Measurements from ENCODE around the gene THSD7B.

Gene THSD7B

DNA sequence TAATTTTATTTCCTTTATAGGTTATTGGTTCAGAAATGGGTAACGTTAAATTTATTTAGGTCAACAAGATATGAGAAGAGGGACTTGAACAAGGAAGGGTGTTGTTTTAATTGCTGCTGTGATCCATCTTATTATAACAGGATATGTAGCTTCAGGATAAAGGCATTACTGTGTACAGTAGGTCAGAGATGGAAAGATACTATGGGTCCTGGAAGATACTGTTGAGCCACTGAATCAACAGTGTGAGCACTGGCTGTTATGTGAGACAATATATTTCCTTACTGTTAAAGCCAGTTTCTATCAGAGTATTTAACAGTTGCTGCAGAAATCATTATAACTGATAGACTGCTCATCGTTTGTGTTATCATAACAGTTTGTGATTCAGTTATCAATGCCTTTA is 414.7 kb downstream of the THSD7B start:
- H3K27ac ChIP-seq = no peak overlapping the region
- no peak overlapping the region for H3K4me3 ChIP-seq

DNA sequence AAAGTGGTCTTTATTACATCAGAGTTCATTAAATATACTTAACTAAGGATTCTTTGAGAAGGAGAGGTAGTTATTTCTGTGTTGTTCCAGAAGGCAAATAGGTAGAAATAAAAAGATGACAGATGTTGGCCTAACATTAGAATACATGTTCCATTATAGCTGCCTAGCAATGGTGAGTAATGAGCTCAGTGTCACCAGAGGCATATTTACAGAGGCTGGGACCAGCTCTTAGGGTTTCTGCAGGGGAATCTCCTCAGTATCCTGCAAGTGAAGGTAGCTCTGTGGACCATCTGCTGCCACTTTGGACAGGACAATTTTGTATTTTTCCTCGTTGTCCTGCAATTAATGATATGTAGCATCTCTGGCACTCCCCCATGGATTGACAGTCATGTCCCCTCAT is 416.0 kb downstream of the THSD7B start:
- H3K4me3 ChIP-seq = no peak overlapping the region
- H3K27ac ChIP-seq = no peak overlapping the region

DNA sequence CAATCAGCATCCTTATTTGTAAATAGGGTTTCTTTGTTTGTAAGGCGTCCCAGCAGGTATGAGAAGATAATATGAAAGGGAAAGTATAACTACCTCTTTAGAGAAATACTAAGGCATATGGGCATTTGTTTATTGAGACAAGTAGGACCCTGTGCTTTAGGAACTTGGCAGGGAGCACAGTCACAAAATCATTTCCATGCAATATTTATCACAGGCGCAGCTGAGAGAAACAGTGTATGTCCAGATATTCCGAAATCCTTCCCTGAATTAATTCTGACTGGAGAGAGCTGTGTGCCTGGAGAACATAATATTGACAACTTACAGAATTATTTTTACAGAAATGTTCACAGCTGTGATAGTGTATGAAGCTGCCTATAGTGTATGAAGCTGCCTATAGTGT is 416.7 kb downstream of the THSD7B start:
- H3K27ac ChIP-seq = no peak overlapping the region
- no peak overlapping the region for H3K4me3 ChIP-seq

DNA sequence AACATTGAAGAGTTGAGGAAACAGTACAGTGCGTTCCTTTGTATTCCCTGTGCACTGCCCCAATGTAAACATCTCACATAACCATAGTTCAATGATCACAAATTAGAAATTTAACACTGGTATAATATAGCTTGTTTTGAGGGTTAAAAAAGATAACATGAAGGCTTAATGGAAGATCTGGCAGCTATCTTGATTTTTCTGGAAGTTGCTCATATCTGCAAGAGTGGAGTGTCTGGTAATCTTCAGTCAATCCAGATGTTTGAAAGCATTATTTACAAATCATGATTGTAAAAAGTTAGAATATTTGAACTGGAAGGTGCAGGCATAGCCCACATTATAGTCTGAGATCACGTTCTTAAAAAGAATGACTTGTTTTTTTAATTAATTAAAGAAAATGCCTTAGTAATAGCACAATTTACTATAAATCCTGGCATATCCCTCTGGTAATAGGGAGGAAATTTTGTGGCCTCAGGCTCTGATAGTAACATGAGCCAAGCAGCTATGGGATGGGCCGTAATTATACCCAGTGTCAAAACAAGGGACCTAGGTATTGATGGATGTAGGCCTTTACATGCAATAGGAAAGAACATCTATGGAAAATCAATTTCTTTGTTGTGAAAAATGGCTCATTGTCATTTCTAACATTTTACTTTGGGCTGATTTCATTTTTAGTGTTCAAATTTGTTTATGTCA is 418.0 kb downstream of the THSD7B start:
- Histone ChIP-seq H3K4me3 (no peak overlapping the region), H3K27ac (no peak overlapping the region)

DNA sequence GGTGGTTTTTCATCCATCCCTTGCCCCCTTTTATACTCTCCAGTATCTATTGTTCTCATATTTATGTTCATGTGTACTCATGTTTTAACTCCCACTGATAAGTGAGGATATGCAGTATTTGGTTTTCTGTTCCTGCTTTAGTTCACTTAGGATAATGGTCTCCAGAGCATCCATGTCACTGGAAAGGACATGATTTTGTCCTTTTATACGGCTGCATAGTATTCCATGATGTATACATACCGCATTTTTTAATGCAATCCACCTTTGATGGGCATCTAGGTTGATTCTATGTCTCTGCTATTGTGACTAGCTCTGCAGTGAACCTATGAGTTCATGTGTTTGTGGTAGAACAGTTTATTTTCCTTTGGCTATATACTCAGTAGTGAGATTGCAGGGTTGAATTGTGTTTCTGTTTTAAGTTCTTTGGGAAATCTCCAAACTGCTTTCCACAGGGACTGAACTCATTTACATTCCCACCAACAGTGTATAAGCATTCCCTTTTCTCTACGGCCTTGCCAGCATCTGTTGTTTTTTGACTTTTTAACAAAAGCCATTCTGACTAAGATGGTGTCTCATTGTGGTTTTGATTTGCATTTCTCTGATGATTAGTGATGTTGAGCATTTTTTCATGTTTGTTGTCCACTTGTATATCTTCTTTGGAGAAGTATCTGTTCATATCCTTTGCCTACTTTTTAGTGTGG is 420.2 kb downstream of the THSD7B start:
- H3K27ac ChIP-seq = no peak overlapping the region

DNA sequence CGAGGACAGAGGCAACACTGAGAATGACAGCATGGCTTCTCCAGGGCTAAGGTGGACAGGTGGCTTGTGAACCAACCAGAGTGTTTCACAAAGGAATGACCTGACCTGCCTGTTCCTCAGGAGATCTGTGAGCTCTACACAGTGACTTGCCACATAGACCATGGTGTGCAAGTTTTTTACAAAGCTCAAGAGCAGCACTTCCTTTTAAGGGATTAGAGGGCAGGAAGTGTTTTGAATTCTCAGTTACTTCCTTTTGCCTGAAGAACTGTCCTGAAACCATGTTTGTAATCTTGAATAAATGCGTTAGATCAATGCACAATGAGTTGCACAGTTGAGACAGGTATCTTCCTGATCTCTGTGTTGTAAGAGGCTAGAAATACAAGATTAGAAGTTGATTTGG is 421.9 kb downstream of the THSD7B start:
- H3K4me3 ChIP-seq = no peak overlapping the region

More for the DNA sequence above, 420.2 kb downstream of the THSD7B start:
- no peak overlapping the region for H3K4me3 ChIP-seq

DNA sequence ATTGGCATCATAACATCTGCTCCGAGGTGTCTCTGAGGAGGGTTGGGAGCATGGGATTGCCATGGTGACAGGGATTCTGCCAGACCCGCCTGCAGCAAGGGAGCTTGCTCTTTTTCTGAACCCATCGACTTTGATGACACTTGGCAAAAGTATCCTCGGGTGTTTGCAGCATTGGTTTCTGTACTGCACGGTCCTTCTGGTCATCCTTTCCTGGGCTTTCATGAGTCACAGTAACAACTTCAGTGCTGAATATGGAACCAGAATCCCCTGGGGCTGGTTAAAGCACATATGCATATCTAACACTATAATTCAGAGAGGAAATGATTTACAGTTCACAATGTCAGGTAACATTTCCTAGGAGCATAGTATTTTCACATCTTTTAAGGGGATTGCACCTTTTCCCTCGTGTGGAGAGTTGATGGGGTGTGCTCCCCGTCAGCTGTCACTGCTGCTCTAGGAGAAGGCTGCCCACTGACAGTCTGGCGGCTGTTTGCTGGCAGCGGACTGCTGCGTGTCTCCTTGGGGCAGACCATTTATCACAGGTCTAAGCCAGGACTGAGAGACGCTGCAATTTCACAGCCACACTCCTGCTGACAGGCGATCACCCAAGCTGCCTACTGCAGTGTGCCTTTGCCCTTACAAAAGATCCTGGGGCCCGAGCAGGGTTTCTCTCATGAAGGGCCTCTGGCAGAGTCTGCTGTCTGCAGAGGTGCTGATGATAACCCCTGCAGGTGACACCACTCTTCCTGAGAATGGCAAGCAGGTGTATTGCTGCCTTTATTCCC is 425.3 kb downstream of the THSD7B start:
- no peak overlapping the region for H3K27ac ChIP-seq
- no peak overlapping the region for H3K4me3 ChIP-seq

More for the DNA sequence above, 421.9 kb downstream of the THSD7B start:
- no peak overlapping the region for H3K27ac ChIP-seq

DNA sequence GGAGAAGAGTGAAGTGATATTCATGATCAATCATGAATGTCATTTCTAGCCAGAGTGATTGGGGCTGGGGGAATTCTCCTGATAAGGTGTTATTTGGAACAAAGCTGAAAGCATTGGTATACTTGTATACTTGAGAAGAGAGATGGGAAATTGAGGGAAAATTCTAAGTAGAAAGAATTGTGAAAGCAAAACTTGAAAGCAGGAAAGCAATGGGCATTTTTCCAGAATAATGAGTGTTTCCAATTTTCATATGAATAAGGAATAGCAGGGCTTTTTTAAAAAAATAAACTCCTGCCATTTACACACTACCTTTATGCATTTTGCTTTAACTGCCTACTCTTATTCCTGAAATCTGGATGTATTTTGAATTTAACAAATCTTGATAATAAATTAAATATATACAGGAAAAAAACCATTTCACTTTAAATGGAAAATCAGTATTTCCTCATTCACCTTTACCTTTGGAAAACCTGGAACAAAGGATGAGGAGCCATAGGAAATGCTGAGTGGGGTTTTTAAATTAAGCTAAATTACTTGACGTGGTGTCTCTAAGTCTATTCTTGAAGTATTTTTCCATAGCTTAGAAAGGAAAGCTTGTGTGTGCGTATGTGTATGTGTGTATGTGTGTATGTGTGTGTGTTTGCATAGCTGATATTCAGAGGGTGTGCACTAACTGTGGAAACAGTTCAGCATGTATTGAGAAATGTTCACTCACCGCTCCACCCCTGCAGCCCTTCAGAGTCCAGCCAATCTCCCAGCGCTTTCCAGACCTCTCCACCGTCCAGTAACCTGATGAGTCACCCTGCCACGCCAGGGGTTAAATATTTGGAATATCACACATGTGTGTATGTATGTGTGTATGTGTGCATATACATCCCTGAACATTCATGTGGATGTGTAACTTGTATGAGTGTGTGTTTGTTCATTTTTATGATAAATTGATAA is 427.3 kb downstream of the THSD7B start:
- Histone ChIP-seq H3K27ac (no peak overlapping the region), H3K4me3 (no peak overlapping the region)

DNA sequence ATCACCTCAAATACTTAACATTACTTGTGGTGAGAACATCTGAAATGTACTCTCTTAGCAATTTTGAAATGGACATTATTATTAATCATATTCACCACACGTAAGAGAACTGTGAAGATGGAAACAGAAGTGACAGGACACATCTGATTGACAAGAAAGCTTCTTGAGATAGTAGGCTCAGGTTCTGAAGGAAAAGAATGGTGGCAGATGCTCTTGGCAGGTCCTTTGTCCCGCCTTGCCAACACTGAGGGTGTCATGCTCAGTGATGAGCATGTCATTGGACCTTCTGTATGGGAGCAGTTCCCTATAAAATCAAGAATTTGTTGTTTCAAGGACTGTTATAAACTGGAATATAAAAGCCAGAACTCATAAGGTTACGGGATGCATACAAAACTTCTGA is 428.1 kb downstream of the THSD7B start:
- Histone ChIP-seq H3K27ac (no peak overlapping the region), H3K4me3 (no peak overlapping the region)

DNA sequence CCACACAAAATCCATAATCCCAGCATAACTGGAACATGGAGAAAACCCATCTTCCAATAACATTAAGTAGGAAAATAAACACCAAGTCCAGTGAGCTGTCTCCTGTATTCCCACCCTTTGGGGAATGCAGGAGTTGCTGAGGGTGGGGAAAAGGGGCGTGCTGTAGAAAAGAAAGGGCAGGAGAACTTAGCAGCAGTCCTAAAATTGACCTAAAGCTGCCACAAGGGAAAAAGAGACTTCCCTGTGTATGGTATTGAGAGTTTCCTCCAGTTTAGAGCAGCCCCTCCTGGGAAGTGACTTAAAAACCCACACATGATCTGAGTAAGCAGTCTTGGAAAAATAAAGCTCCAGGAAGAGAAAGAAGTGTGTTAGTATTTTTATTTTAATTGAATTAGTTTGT is 428.8 kb downstream of the THSD7B start:
- Histone ChIP-seq H3K27ac (no peak overlapping the region), H3K4me3 (no peak overlapping the region)

DNA sequence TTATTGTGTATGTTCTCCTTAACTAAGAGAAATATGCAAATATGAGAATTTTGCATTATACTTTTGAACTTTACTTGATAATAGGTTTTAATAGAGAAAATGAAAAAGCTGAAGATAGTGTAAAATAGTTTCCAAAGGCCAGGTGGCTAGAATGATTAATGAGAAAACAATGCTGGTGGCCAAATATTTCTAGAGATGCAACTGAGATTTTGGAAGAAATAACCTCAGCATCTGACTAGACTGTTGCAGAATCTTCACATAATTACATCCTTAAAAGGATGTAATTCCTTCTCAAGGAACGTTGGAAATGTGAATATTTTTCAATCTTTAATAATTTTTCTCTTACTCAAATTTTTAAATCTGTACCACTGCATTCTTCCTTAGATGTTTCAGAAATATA is 434.4 kb downstream of the THSD7B start:
- no peak overlapping the region for H3K27ac ChIP-seq

DNA sequence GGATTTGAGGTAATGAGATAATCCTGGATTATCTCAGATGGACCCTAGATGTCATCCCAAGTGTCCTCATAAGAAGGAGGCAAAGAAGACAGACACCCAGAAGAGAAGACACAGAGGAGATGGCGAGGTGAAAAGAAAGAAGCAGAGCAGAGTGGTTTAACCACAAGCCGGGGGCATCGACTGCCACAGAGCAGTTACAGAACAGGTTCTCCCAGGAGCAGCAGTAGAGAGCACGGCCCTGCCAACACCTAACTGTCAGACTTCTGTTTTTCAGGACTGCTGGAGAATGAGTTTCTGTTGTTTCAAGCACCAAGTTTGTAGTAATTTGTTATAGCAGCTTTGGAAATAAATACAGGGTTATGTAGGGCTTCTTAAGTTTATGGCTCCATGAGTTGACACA is 437.0 kb downstream of the THSD7B start:
- Histone ChIP-seq H3K4me3 (no peak overlapping the region), H3K27ac (no peak overlapping the region)

More for the DNA sequence above, 434.4 kb downstream of the THSD7B start:
- no peak overlapping the region for H3K4me3 ChIP-seq

DNA sequence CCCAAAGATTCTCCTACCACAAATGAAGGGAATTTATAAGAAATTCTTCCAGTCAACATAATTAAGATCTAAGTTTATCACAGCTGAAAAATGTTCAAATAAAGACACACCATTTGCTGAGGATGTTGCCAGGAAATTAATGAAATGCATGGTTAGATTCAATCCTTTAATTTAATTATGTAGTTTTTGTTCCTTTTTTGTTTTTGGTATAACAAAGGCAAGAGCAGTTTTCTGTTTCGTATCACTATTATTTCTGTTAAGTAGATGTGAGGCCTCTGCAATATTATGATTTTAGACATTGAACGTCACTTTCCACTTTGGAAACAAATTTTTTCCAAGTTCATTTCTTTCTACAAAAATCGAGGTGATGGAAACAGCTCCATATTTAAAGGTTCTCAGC is 440.0 kb downstream of the THSD7B start:
- Histone ChIP-seq H3K4me3 (no peak overlapping the region), H3K27ac (no peak overlapping the region)

DNA sequence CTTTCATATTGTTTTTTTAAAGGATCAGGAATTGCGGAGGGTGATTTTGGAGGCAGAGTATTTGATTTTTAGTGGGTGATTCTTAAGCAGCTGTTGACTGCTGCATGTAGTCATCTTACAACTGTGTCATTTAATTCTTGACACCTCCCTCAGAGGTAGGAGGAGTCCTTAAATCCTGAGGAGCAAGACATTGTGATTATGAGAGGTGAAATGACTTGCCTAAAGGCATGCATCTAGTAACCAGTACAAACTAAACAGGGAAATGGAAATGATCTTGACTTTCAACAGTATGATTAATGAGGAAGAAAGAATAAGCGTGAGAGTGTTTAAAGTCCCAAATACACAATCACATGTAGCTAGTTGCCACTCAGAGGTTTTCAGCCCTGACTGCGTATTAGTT is 440.7 kb downstream of the THSD7B start:
- Histone ChIP-seq H3K27ac (no peak overlapping the region), H3K4me3 (no peak overlapping the region)

DNA sequence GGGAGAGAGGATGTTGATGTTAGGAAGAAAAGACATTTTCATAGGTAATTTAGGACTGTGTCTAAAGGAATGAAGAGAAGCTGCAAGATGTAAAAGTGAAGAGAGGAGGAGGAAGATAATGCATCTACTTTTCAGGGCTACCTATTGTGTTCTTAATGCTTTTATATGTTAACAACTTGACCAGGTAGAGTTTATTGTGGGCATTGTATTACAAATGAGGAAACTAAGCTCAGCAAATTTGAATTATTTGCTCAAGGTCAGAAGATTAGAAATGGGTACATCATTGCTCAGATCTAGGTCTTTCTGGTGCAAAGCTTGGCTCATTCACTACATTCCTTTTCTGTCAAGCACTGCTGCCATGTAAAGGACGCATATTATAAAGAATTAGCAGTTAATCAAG is 441.7 kb downstream of the THSD7B start:
- H3K4me3 ChIP-seq = no peak overlapping the region
- H3K27ac ChIP-seq = no peak overlapping the region

DNA sequence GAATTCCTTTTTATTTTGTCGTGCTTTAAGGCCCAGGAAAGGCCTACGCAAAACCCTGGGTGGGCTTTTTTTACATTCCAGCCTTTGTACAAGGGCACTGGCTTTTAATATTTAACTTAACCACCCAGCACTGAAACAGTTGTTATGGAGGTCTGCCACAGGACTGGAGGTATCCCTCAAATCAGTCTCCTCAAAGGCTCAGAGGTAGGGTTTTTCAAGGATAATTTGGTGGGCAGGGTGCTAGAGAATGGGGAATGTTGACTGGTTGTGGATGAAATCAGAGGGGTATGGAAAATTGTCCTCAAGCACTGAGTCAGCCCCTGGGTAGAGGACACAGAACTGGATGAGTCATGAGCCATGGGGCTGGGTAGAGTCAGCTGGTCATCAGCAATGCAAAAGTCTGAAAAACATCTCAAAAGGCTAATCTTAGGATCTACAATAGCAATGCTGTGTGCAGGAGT is 443.1 kb downstream of the THSD7B start:
- Histone ChIP-seq H3K27ac (no peak overlapping the region), H3K4me3 (no peak overlapping the region)

DNA sequence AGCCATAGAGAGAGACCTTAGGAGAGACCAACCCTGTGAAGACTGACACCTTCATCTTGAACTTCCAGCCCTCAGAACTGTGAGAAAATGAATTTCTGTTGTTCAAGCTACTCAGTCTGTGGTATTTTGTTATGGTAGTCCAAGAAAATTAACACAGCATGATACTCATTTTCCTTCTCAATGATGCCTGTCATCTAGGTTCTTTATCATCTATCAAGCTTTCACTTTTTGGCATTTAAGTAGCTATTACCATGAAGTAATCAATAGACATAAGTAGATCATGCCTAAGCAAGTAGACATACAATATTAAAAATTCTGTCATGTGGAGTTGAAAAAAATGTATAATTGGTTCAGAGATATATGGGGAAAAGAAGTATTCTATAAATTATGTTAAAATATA is 444.7 kb downstream of the THSD7B start:
- no peak overlapping the region for H3K27ac ChIP-seq
- no peak overlapping the region for H3K4me3 ChIP-seq

DNA sequence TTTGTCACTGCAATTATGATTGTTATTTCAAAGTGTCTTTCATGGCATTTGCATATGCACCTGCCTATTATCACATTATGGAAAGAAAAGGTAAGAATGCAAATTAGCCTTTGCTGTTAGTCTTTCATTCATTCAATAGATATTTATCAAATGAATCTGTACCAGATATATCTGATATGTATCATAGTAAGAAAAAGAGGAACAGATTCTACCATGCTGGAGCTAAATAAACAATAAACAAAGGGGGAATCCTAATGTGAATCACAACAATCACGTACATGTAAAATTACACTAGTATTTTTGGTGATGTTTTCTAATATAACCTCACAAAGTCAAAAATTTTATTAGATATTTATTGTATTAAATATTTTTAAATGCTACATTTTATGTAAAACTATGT is 446.4 kb downstream of the THSD7B start:
- H3K4me3 ChIP-seq = no peak overlapping the region

DNA sequence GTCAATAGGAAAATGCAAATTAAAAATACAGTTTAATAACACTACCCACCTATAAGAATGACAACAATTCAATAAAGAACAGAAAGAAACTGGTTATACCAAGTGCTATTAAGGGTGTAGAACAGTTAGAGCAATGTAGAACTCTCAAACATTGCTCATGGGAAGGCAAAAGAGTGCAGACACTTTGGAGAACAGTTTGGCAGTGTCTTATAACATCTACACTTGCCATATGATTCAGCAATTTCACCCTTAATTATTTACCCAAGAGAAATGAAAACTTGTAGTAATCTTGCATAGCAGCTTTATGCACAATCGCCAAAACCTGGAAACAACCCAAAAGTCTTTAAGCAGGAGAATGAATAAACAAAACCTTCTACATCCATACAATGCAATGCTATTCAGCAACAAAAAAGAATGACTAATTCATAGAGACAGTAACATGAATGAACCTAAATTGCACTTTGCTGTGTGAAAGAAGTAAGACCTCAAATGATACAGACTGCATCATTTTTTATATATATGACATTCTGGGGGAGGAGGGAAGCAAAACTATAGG is 455.2 kb downstream of the THSD7B start:
- no peak overlapping the region for H3K4me3 ChIP-seq
- no peak overlapping the region for H3K27ac ChIP-seq

More for the DNA sequence above, 446.4 kb downstream of the THSD7B start:
- no peak overlapping the region for H3K27ac ChIP-seq

Measured in skin epidermis (tissue), 12 donors.